WERI-Rb-1 (cell line): Measurements from ENCODE around the gene ADAT2.

ENCODE experiments used
- DNase-seq: peaks from one replicate; pipeline ENCODE4 v3.0.0-alpha.2; 2020
- H3K27ac ChIP-seq: fragments of 250-450 bp; sonication (Bioruptor Pico); 2 replicates; pipeline ENCODE4 v1.5.1; 2020; ENCODE audit warnings: mild to moderate bottlenecking, moderate library complexity
- H3K27me3 ChIP-seq: fragments of 250-450 bp; sonication (Bioruptor Pico); 2 replicates; pipeline ENCODE4 v1.5.1; 2021; ENCODE audit warnings: mild to moderate bottlenecking, low read depth, moderate library complexity; ENCODE audit not compliant: insufficient read depth, severe bottlenecking
- H3K36me3 ChIP-seq: fragments of 250-450 bp; sonication (Bioruptor Pico); 2 replicates; pipeline ENCODE4 v1.5.1; 2020; ENCODE audit warnings: mild to moderate bottlenecking, moderate library complexity
- H3K4me3 ChIP-seq: 2 replicates; pipeline ENCODE4 v1.5.1; 2011; ENCODE audit warnings: low read depth, mild to moderate bottlenecking, control low read depth, low read length
- H3K9me3 ChIP-seq: fragments of 250-450 bp; sonication (Bioruptor Pico); 2 replicates; pipeline ENCODE4 v1.5.1; 2021; ENCODE audit warnings: mild to moderate bottlenecking, moderate library complexity; ENCODE audit not compliant: severe bottlenecking
- CTCF ChIP-seq: IDR thresholded peaks from 2 replicates; pipeline ENCODE4 v1.5.1; 2011; ENCODE audit warnings: low read depth, mild to moderate bottlenecking, control low read depth, inconsistent platforms, low read length

ADAT2 gene

DNA sequence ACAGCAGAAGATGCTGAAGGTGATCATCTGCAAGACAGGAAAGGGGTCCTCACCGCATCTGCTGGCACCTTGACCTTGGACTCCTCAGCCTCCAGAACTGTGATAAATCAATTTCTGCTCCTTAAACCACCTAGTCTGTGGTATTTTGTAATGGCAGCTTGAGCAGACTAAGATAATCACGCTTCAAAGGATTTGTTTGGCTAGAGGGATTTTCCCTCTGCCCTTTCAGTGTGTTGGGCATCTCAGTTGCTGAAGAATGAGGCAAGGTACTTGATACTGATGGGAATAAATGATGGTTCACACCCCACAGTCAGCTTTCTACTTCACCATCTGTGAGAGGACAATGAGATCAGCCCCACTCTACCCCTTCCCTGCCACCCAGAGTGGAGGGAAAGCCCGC lies 60.2 kb downstream of the ADAT2 start:
- no peaks in the 10 kb centered on the region for H3K27me3 ChIP-seq
- no peak for DNase-seq
- H3K9me3 ChIP-seq = no peaks in the 10 kb centered on the region
- no peak overlapping the region for H3K4me3 ChIP-seq
- no peaks in the 10 kb centered on the region for H3K36me3 ChIP-seq
- no peak overlapping the region for H3K27ac ChIP-seq
- no peak for TF ChIP-seq CTCF

DNA sequence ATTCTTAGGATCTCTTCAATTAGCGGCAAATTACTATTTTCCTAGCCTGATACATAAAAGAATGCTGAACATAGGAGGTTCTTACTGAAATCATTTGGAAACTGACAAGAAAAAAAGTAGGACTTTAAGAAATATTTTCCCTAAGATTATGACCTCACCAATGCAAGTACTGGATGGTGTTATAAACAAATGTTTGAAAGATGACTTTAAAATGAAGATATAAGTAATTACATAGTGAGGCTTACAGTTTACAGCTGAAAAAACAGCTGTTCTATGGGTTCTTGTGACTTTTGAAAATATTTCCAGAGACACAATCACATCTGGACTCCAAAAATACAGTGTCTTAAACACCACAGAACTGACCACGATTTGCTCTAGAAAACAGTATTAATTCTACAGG lies 64.9 kb downstream of the ADAT2 start:
- no peak for TF ChIP-seq CTCF
- H3K27ac ChIP-seq = no peak overlapping the region
- H3K27me3 ChIP-seq = no peaks in the 10 kb centered on the region
- no peak for DNase-seq
- no peak overlapping the region for H3K4me3 ChIP-seq
- H3K36me3 ChIP-seq = no peaks in the 10 kb centered on the region
- H3K9me3 ChIP-seq = no peaks in the 10 kb centered on the region

DNA sequence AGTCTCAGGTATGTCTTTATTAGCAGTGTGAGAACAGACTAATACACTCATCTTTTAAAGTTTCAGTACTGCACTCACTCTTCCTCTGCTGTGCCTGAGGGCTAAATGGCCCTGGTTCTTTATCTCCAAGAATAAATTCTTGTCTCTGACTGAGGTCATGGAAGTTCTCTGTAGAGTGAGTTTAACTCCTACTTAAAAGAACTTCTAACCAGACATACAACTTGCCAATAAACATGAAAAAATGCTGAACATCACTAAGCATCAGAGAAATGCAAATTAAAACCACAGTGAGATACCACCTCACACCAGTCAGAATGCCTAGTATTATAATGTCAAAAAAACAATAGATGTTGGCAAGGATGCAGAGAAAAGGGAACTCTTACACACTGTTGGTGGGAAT lies 73.6 kb downstream of the ADAT2 start:
- no peak for DNase-seq
- no peak overlapping the region for H3K4me3 ChIP-seq
- TF ChIP-seq CTCF = no peak
- H3K27ac ChIP-seq = no peak overlapping the region
- no peaks in the 10 kb centered on the region for H3K27me3 ChIP-seq
- peaks cover 2% of the 10 kb centered on the region for H3K9me3 ChIP-seq
- no peaks in the 10 kb centered on the region for H3K36me3 ChIP-seq

GRCh38 chr6:143376375-143376774 lies 74.1 kb downstream of the ADAT2 start:
- no peak for DNase-seq
- TF ChIP-seq CTCF = no peak
- Histone ChIP-seq H3K27ac (no peak overlapping the region), H3K9me3 (peaks cover 2% of the 10 kb centered on the region), H3K27me3 (no peaks in the 10 kb centered on the region), H3K36me3 (no peaks in the 10 kb centered on the region), H3K4me3 (no peak overlapping the region)

- TF ChIP-seq CTCF = no peak
- H3K36me3 ChIP-seq = no peaks in the 10 kb centered on the region
- no peak overlapping the region for H3K27ac ChIP-seq
- DNase-seq = no peak
- peaks cover 2% of the 10 kb centered on the region for H3K9me3 ChIP-seq
- no peaks in the 10 kb centered on the region for H3K27me3 ChIP-seq
- H3K4me3 ChIP-seq = no peak overlapping the region
Observed at GRCh38 chr6:143375022-143375585, 75.4 kb downstream of the ADAT2 start.

- no peak overlapping the region for H3K4me3 ChIP-seq
Observed at GRCh38 chr6:143374014-143374413, 76.5 kb downstream of the ADAT2 start.

More at GRCh38 chr6:143374014-143374413, 76.5 kb downstream of the ADAT2 start:
- Histone ChIP-seq H3K27me3 (no peaks in the 10 kb centered on the region), H3K36me3 (no peaks in the 10 kb centered on the region), H3K27ac (no peak overlapping the region), H3K9me3 (peaks cover 2% of the 10 kb centered on the region)
- no peak for TF ChIP-seq CTCF
- DNase-seq = no peak
